H9 (cell line): ENCODE results near the gene PEX14. TPM values are rescaled to one million over a fixed set of nuclear protein-coding genes. Genes with fewer than 3 reads are reported as not detected.

Experiments used
- DNase-seq: peaks from one replicate; pipeline ENCODE4 v3.0.0-alpha.2; 2017
- H2AFZ ChIP-seq: one replicate; pipeline ENCODE4 v1.6.1; 2013; ENCODE audit warnings: mild to moderate bottlenecking, low read length, control low read depth, moderate library complexity
- H2AK5ac ChIP-seq: 2 replicates; pipeline ENCODE4 v1.6.1; 2013; ENCODE audit warnings: low read length, control low read depth, mixed read lengths; ENCODE audit not compliant: insufficient read length
- H2BK120ac ChIP-seq: one replicate; pipeline ENCODE4 v1.6.1; 2013; ENCODE audit warnings: low read depth, mild to moderate bottlenecking, low read length, control low read depth, inconsistent platforms; ENCODE audit not compliant: poor library complexity, severe bottlenecking
- H2BK12ac ChIP-seq: 2 replicates; pipeline ENCODE4 v1.6.1; 2013; ENCODE audit warnings: low read length, control low read depth, mixed read lengths, low read depth; ENCODE audit not compliant: insufficient read length
- H2BK15ac ChIP-seq: 2 replicates; pipeline ENCODE4 v1.6.1; 2013; ENCODE audit warnings: low read depth, low read length, control low read depth
- H2BK20ac ChIP-seq: one replicate; pipeline ENCODE4 v1.6.1; 2013; ENCODE audit warnings: low read depth, mild to moderate bottlenecking, low read length, control low read depth, inconsistent platforms; ENCODE audit not compliant: poor library complexity, severe bottlenecking
- H2BK5ac ChIP-seq: 2 replicates; pipeline ENCODE4 v1.6.1; 2013; ENCODE audit warnings: low read length, control low read depth, mixed read lengths; ENCODE audit not compliant: insufficient read length
- H3K14ac ChIP-seq: 2 replicates; pipeline ENCODE4 v1.6.1; 2013; ENCODE audit warnings: low read length, control low read depth; ENCODE audit not compliant: insufficient read depth
- H3K18ac ChIP-seq: 2 replicates; pipeline ENCODE4 v1.6.1; 2013; ENCODE audit warnings: low read depth, mild to moderate bottlenecking, mixed read lengths, low read length, control low read depth; ENCODE audit not compliant: insufficient read length
- H3K23ac ChIP-seq: 2 replicates; pipeline ENCODE4 v1.6.1; 2013; ENCODE audit warnings: low read length, control low read depth, mixed read lengths, low read depth; ENCODE audit not compliant: insufficient read length
- H3K23me2 ChIP-seq: 2 replicates; pipeline ENCODE4 v1.6.1; 2013; ENCODE audit warnings: low read depth, mild to moderate bottlenecking, mixed read lengths, low read length, control low read depth; ENCODE audit not compliant: insufficient read length, poor library complexity, severe bottlenecking
- H3K27ac ChIP-seq: 2 replicates; pipeline ENCODE4 v1.5.1; 2013; ENCODE audit warnings: low read length, control low read depth, mixed read lengths, low read depth; ENCODE audit not compliant: insufficient read length
- H3K27me3 ChIP-seq: 2 replicates; pipeline ENCODE4 v1.6.1; 2013; ENCODE audit warnings: low read length, control low read depth, inconsistent platforms; ENCODE audit not compliant: insufficient read depth
- H3K4ac ChIP-seq: 2 replicates; pipeline ENCODE4 v1.6.1; 2013; ENCODE audit warnings: low read depth, mild to moderate bottlenecking, control low read depth, inconsistent platforms, low read length, moderate library complexity
- H3K4me1 ChIP-seq: 2 replicates; pipeline ENCODE4 v1.6.1; 2013; ENCODE audit warnings: low read length, control low read depth, inconsistent platforms; ENCODE audit not compliant: insufficient read depth
- H3K4me2 ChIP-seq: 2 replicates; pipeline ENCODE4 v1.6.1; 2013; ENCODE audit warnings: low read length, control low read depth, mixed read lengths; ENCODE audit not compliant: insufficient read length, insufficient read depth
- H3K56ac ChIP-seq: 2 replicates; pipeline ENCODE4 v1.6.1; 2013; ENCODE audit warnings: low read depth, mild to moderate bottlenecking, mixed read lengths, low read length, control low read depth; ENCODE audit not compliant: insufficient read length
- H3K79me1 ChIP-seq: 2 replicates; pipeline ENCODE4 v1.6.1; 2013; ENCODE audit warnings: low read depth, mild to moderate bottlenecking, moderate library complexity, low read length, control low read depth, inconsistent platforms; ENCODE audit not compliant: insufficient read depth, poor library complexity, severe bottlenecking
- H3K79me2 ChIP-seq: 2 replicates; pipeline ENCODE4 v1.6.1; 2013; ENCODE audit warnings: low read length, control low read depth, inconsistent platforms; ENCODE audit not compliant: insufficient read depth
- H3K9ac ChIP-seq: 2 replicates; pipeline ENCODE4 v1.6.1; 2013; ENCODE audit warnings: low read length, control low read depth, mixed read lengths; ENCODE audit not compliant: insufficient read length; ENCODE audit errors: extremely low read depth
- H3K9me3 ChIP-seq: one replicate; pipeline ENCODE4 v1.6.1; 2013; ENCODE audit warnings: low read depth, low read length, inconsistent platforms; ENCODE audit not compliant: control insufficient read depth
- H3T11ph ChIP-seq: one replicate; pipeline ENCODE4 v1.6.1; 2013; ENCODE audit warnings: mild to moderate bottlenecking, low read length, control low read depth, inconsistent platforms
- H4K20me1 ChIP-seq: one replicate; pipeline ENCODE4 v1.6.1; 2013; ENCODE audit not compliant: control insufficient read depth, insufficient read length, insufficient read depth
- H4K5ac ChIP-seq: 2 replicates; pipeline ENCODE4 v1.6.1; 2013; ENCODE audit warnings: low read depth, mild to moderate bottlenecking, mixed read lengths, low read length, control low read depth; ENCODE audit not compliant: insufficient read length
- H4K8ac ChIP-seq: replicated peaks from 2 replicates; pipeline ENCODE4 v1.6.1; 2013; ENCODE audit warnings: low read length, control low read depth, mixed read lengths, low read depth; ENCODE audit not compliant: insufficient read length
- H4K91ac ChIP-seq: 2 replicates; pipeline ENCODE4 v1.6.1; 2013; ENCODE audit warnings: low read depth, mild to moderate bottlenecking, moderate library complexity, mixed read lengths, low read length, control low read depth; ENCODE audit not compliant: insufficient read length
- H3K27ac Mint-ChIP-seq, 3 experiments: 2 replicates in 2 of 3; 3 replicates in 1 of 3; pipeline ENCODE4 v1.8.0; 2020 to 2021; ENCODE audit warnings: mixed read lengths in 3 of 3, mild to moderate bottlenecking in 1 of 3, moderate library complexity in 1 of 3
- H3K27me3 Mint-ChIP-seq: 2 replicates; pipeline ENCODE4 v1.8.0; 2021; ENCODE audit warnings: low read depth, mild to moderate bottlenecking, moderate library complexity, mixed read lengths
- H3K36me3 Mint-ChIP-seq, 3 experiments: 2 replicates in 2 of 3; 3 replicates in 1 of 3; pipeline ENCODE4 v1.8.0; 2020 to 2021; ENCODE audit warnings: low read depth in 3 of 3, mixed read lengths in 3 of 3; ENCODE audit not compliant: insufficient read depth in 1 of 3
- H3K4me1 Mint-ChIP-seq, 2 experiments: 2 replicates each; pipeline ENCODE4 v1.8.0; 2020; ENCODE audit warnings: mixed read lengths in 2 of 2
- H3K4me3 Mint-ChIP-seq, 2 experiments: 2 replicates in 1 of 2; 3 replicates in 1 of 2; pipeline ENCODE4 v1.8.0; 2020 to 2021; ENCODE audit warnings: mild to moderate bottlenecking in 2 of 2, mixed read lengths in 2 of 2, moderate library complexity in 1 of 2
- H3K9me3 Mint-ChIP-seq, 2 experiments: 2 replicates in 1 of 2; 3 replicates in 1 of 2; pipeline ENCODE4 v1.8.0; 2020; ENCODE audit warnings: mild to moderate bottlenecking in 2 of 2, mixed read lengths in 2 of 2, moderate library complexity in 1 of 2
- WGBS: extraction: QIAGEN DNeasy Blood & Tissue Kit; methylation state at CpG from one replicate; pipeline ENCODE4 v1.1.7; 2013; ENCODE audit warnings: missing lambda C conversion rate, low lambda C conversion rate, mixed read lengths; ENCODE audit not compliant: insufficient read length; ENCODE audit errors: extremely low coverage; 5-methylcytosine and 5-hydroxymethylcytosine counted together
- total RNA-seq: library from RNA; stranded (reverse); gene quantifications from 2 replicates; pipeline ENCODE4 v1.2.1, GENCODE V29; 2021
- TF ChIP-seq, protein P1 (sequence below): fragments of 200-600 bp; sonication (generic); conservative IDR thresholded peaks from 3 replicates; pipeline ENCODE4 v1.8.0; 2021; ENCODE audit warnings: antibody characterized with exemption, mild to moderate bottlenecking

PEX14 gene
- total RNA-seq, 1 experiment from 2014 or later, result 23.9 TPM

DNA sequence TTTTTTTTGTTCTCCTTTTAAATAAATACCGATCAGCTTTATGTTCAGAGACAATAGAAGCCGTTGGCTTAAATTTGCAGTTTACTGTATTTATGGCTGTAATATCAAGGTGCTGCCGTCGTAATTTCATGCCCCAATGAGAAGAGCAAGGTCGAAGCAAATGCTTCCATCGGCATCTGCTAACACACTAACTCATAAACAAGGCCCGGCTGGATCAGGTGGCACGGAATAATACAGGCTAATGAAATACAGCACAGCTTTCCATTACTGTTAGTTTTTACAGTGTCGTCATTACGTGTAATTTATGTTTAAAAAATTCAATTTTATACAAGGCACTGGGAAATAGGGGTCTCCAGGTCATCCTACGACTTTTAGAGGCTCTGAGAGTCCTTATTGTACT is 119.0 kb downstream of the PEX14 start:
- Histone ChIP-seq H3K79me1 (no peaks in the 10 kb centered on the region), H4K5ac (no peak overlapping the region), H3K23me2 (peaks cover 4% of the 10 kb centered on the region), H3K4ac (no peak overlapping the region), H4K8ac (no peak overlapping the region), H4K20me1 (no peaks in the 10 kb centered on the region), H3K23ac (no peak overlapping the region), H3K9me3 (no peaks in the 10 kb centered on the region), H3T11ph (no peak overlapping the region), H2BK15ac (no peak overlapping the region), H3K27me3 (no peaks in the 10 kb centered on the region), H2BK5ac (no peak overlapping the region), H3K27ac (no peak overlapping the region), H2BK120ac (no peak overlapping the region), H3K9ac (no peak overlapping the region), H3K56ac (no peak overlapping the region), H3K79me2 (no peaks in the 10 kb centered on the region), H4K91ac (no peak overlapping the region), H2AFZ (no peak overlapping the region), H2BK12ac (no peak overlapping the region), H3K4me1 (peaks cover 5% of the 10 kb centered on the region; the same call in 1 of the 2 replicates), H3K18ac (no peak overlapping the region), H3K14ac (no peak overlapping the region), H2BK20ac (no peak overlapping the region), H2AK5ac (no peak overlapping the region), H3K4me2 (no peak overlapping the region)
- Mint-ChIP-seq H3K9me3 (no peaks in the 10 kb centered on the region), H3K4me3 (no peak overlapping the region), H3K4me1 (peaks cover 55 to 61% of the 10 kb centered on the region in 2 experiments), H3K27me3 (no peaks in the 10 kb centered on the region), H3K36me3 (no peaks in the 10 kb centered on the region), H3K27ac (no peak overlapping the region; a peak in 1 of 7 replicates)
- TF ChIP-seq, protein P1, sequence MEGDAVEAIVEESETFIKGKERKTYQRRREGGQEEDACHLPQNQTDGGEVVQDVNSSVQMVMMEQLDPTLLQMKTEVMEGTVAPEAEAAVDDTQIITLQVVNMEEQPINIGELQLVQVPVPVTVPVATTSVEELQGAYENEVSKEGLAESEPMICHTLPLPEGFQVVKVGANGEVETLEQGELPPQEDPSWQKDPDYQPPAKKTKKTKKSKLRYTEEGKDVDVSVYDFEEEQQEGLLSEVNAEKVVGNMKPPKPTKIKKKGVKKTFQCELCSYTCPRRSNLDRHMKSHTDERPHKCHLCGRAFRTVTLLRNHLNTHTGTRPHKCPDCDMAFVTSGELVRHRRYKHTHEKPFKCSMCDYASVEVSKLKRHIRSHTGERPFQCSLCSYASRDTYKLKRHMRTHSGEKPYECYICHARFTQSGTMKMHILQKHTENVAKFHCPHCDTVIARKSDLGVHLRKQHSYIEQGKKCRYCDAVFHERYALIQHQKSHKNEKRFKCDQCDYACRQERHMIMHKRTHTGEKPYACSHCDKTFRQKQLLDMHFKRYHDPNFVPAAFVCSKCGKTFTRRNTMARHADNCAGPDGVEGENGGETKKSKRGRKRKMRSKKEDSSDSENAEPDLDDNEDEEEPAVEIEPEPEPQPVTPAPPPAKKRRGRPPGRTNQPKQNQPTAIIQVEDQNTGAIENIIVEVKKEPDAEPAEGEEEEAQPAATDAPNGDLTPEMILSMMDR, result no peak
- no CpG with 5 or more reads among the region's 11 CpGs for WGBS
- DNase-seq, result no peak
